WTC11 (cell line): ENCODE measurements around the gene TMEM18.

ENCODE experiments used
- ARID4B ChIP-seq: sonication (generic); formaldehyde crosslinking; IDR thresholded peaks from 2 replicates; pipeline ENCODE4 v1.8.0; 2023; ENCODE audit warnings: missing genetic modification reagents, mild to moderate bottlenecking, borderline replicate concordance
- CTCF ChIP-seq: fragments of 200-600 bp; IDR thresholded peaks from 2 replicates; pipeline ENCODE4 v1.8.0; 2022; ENCODE audit warnings: antibody characterized with exemption
- MAX ChIP-seq: sonication (generic); formaldehyde crosslinking; IDR thresholded peaks from 2 replicates; pipeline ENCODE4 v1.8.0; 2022; ENCODE audit warnings: mild to moderate bottlenecking, missing genetic modification reagents
- PRDM15 ChIP-seq: sonication (generic); formaldehyde crosslinking; IDR thresholded peaks from 2 replicates; pipeline ENCODE4 v1.8.0; 2022; ENCODE audit warnings: missing genetic modification reagents
- USF2 ChIP-seq: sonication (generic); formaldehyde crosslinking; IDR thresholded peaks from 2 replicates; pipeline ENCODE4 v1.8.1; 2023; ENCODE audit warnings: mild to moderate bottlenecking, missing genetic modification reagents, moderate library complexity
- ZBTB21 ChIP-seq: sonication (generic); formaldehyde crosslinking; IDR thresholded peaks from 2 replicates; pipeline ENCODE4 v1.8.1; 2023; ENCODE audit warnings: mild to moderate bottlenecking, missing genetic modification reagents, borderline replicate concordance

- TF ChIP-seq CTCF (no peak), PRDM15 (CRISPR knock-in tag) (no peak), USF2 (no peak), ARID4B (CRISPR knock-in tag) (no peak), MAX (CRISPR knock-in tag) (no peak), ZBTB21 (CRISPR knock-in tag) (no peak)
These were observed 49.9 kb downstream of the TMEM18 start for GRCh38 chr2:627340-627709.
